SK-N-SH (cell line): ENCODE measurements around the gene SCAI.

Experiments
- GABPA ChIP-seq: IDR thresholded peaks from 2 replicates; pipeline ENCODE4 v1.4.0; 2012; ENCODE audit warnings: low read depth, mild to moderate bottlenecking
- GATA2 ChIP-seq: sonication (generic); formaldehyde crosslinking; IDR thresholded peaks from 2 replicates; pipeline ENCODE4 v1.5.0; 2020; ENCODE audit warnings: mild to moderate bottlenecking, missing genetic modification reagents
- RAD21 ChIP-seq: IDR thresholded peaks from 2 replicates; pipeline ENCODE4 v1.6.1; 2012; ENCODE audit warnings: mild to moderate bottlenecking, low read length
- SMC3 ChIP-seq: IDR thresholded peaks from 2 replicates; pipeline ENCODE4 v1.6.1; 2012; ENCODE audit warnings: low read depth, low read length, improper control_type of control experiment
- TF ChIP-seq, protein P1 (sequence below): fragments of 200-600 bp; sonication (generic); IDR thresholded peaks from 2 replicates; pipeline ENCODE4 v1.6.1; 2017; ENCODE audit warnings: antibody characterized with exemption, mild to moderate bottlenecking, moderate library complexity
- TF ChIP-seq, protein P2 (sequence below): IDR thresholded peaks from 2 replicates; pipeline ENCODE4 v1.4.0; 2012; ENCODE audit warnings: low read depth

DNA sequence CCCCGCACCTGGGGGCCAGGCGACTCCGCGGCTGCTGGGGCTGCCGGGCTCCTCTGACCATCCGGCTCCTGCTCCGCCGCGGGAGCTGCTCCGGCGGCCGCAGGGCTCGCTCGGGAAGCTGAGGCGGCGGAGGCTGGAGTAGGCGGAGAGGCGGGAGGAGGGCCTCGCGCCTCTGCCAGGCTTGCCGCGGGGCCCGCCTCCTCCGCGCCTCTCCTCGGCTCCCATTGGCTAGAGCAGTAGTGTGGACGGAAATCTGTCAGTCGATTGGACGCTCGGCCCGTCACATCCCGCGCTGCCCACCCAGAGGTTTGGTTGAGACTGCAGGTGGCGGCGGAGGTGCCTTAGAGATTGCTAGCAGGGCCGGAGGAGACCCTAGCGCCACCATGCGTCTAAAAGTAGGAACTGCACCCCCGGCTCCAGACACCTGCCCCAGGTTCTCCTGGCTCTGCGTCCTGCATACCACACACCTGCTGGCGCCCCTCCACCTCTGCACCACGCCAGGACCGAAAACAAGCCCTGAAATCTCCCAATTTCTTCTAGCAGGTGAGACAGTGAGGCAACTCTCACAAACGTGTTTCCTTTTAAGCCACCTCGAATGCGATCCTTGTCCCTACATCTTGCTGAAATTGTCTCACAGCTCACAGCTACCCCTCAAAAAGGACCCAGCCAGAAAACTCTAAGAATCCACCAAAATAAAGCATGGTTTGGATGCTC lies at the start of gene SCAI:
- TF ChIP-seq SMC3 (peak; percentile 82), RAD21 (peak; percentile 87), GABPA (peak; percentile 31; the same call in 1 of the 2 replicates), GATA2 (CRISPR knock-in tag) (no peak)
- TF ChIP-seq, protein P1, sequence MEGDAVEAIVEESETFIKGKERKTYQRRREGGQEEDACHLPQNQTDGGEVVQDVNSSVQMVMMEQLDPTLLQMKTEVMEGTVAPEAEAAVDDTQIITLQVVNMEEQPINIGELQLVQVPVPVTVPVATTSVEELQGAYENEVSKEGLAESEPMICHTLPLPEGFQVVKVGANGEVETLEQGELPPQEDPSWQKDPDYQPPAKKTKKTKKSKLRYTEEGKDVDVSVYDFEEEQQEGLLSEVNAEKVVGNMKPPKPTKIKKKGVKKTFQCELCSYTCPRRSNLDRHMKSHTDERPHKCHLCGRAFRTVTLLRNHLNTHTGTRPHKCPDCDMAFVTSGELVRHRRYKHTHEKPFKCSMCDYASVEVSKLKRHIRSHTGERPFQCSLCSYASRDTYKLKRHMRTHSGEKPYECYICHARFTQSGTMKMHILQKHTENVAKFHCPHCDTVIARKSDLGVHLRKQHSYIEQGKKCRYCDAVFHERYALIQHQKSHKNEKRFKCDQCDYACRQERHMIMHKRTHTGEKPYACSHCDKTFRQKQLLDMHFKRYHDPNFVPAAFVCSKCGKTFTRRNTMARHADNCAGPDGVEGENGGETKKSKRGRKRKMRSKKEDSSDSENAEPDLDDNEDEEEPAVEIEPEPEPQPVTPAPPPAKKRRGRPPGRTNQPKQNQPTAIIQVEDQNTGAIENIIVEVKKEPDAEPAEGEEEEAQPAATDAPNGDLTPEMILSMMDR, result peak; percentile 97
- TF ChIP-seq, protein P2, sequence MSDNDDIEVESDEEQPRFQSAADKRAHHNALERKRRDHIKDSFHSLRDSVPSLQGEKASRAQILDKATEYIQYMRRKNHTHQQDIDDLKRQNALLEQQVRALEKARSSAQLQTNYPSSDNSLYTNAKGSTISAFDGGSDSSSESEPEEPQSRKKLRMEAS, result peak; percentile 66; the same call in 1 of the 2 replicates
